ENCODE results near the gene NUPR1. TPM values are rescaled to one million over a fixed set of nuclear protein-coding genes. Genes with fewer than 3 reads are reported as not detected.
A peak's percentile ranks its signal among the peaks of the same experiment; 100 is the strongest.

NUPR1 gene
- total and polyA plus RNA-seq, 2 donors from 2014 or later: 64.7 to 125 TPM

GRCh38 chr16:28499854-28500253 lies 38.9 kb downstream of the NUPR1 start:
- no peak overlapping the region for H3K27ac ChIP-seq (ENCODE audit: low read depth in 2 of 2, low read length in 2 of 2)
- no peak for DNase-seq
- H3K9ac ChIP-seq (ENCODE audit: low read length in 3 of 3): no peak overlapping the region
- H3K9me3 ChIP-seq (ENCODE audit: control insufficient read depth in 2 of 3, insufficient read depth in 1 of 3, low read length in 3 of 3): no peaks in the 10 kb centered on the region
- no peak for FAIRE-seq
- peaks cover 0 to 2% (median 0%) of the 10 kb centered on the region in 3 donors for H3K4me1 ChIP-seq (ENCODE audit: control insufficient read depth in 2 of 3, insufficient read depth in 2 of 3, low read depth in 1 of 3, low read length in 3 of 3)
- no peaks in the 10 kb centered on the region for H3K27me3 ChIP-seq (ENCODE audit: control insufficient read depth, insufficient read depth, low read length)
- H3K36me3 ChIP-seq (ENCODE audit: control insufficient read depth in 2 of 3, insufficient read depth in 3 of 3, low read length in 3 of 3): no peaks in the 10 kb centered on the region
- no peak for TF ChIP-seq CTCF (IDR thresholded peaks at IDR 0.05; ENCODE audit: borderline replicate concordance, extremely low read depth, insufficient read depth)
- H3K4me3 ChIP-seq (ENCODE audit: low read length in 3 of 3): no peak overlapping the region
- intact Hi-C loops (cut with DNase I): loop anchor here (10.0 kb wide), 1 partner anchor 45 kb away; no protein-coding TSS in a partner anchor

DNA sequence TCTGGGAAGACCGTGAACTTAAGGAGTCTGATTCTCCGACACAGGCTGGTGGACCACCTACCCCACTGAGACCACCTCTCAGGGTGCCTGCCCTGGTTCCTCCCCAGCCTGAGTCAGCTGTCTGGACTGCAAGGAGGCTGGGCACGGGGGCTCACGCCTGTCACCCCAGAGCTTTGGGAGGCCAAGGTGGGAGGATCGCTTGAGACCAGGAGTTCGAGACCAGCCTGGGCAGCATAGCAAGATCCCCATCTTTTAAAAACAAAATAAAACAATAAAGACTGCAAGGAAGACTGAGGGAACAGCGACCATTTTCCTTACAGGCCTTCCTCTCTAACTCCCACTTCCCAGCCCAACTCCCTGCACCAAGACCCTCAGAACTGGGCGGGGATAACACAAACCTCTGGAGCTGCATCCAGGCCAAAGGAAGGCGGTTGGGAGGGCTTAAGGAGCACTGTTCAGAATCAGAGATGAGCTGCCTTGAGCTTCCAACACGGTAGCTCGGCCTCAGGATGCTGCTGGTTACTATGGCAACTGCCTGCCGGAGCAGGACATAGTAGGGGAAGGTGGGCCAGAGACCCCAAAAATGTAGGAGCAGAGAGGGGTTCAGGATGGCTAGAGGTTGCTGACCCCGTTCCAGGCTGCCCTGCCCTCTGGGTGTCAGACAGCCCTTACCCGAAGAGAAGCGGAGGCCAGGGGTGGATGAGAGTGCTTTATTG lies 40.0 kb downstream of the NUPR1 start:
- Histone ChIP-seq H3K9ac (ENCODE audit: low read length in 3 of 3) (no peak overlapping the region), H3K36me3 (ENCODE audit: control insufficient read depth in 2 of 3, insufficient read depth in 3 of 3, low read length in 3 of 3) (no peaks in the 10 kb centered on the region), H3K4me1 (ENCODE audit: control insufficient read depth in 2 of 3, insufficient read depth in 2 of 3, low read depth in 1 of 3, low read length in 3 of 3) (no peaks in the 10 kb centered on the region), H3K9me3 (ENCODE audit: control insufficient read depth in 2 of 3, insufficient read depth in 1 of 3, low read length in 3 of 3) (no peaks in the 10 kb centered on the region), H3K4me3 (ENCODE audit: low read length in 3 of 3) (no peak overlapping the region), H3K27ac (ENCODE audit: low read depth in 2 of 2, low read length in 2 of 2) (no peak overlapping the region), H3K27me3 (ENCODE audit: control insufficient read depth, insufficient read depth, low read length) (no peaks in the 10 kb centered on the region)
- intact Hi-C loops (cut with DNase I): loop anchor here (10.0 kb wide), 1 partner anchor 46 kb away; no protein-coding TSS in a partner anchor
- DNase-seq (no peak), FAIRE-seq (no peak)
- TF ChIP-seq CTCF (IDR thresholded peaks at IDR 0.05; ENCODE audit: borderline replicate concordance, extremely low read depth, insufficient read depth): no peak

DNA sequence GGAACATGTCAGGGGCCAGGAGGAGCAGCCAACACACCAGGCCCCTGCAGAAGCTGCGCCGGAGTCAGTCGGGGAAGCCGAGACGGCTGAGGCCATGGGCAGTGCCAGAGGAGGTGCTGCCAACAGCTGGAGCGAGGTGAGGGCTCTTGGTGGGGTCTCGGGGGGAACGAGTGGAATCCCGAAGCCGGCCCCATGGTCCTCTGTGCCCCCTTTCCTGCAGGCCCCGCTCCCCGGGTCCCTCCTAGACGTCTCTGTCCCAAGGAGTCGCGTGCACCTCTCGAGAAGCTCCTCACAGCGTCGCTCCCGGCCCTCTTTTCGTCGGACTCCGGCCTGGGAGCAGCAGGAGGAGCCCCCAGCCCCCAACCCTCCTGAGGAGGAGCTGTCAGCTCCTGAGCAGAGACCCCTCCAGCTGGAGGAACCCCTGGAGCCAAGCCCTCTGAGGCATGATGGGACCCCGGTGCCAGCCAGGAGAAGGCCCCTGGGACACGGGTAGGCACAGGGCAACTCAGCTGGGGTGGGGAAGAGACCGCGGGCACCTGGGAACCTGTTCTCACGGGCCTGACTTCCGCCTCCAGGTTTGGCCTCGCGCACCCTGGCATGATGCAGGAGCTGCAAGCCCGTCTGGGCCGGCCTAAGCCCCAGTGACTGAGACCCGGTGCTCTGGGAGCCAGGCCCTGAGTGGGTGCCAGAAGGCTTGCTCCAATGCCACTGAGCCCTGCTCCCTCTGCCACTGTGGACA lies 40.7 kb downstream of the NUPR1 start:
- no peak overlapping the region for H3K27ac ChIP-seq (ENCODE audit: low read depth in 2 of 2, low read length in 2 of 2)
- peak in 1 of 5 donors; percentile 31 for DNase-seq
- H3K4me3 ChIP-seq (ENCODE audit: low read length in 3 of 3): no peak overlapping the region
- H3K9me3 ChIP-seq (ENCODE audit: control insufficient read depth in 2 of 3, insufficient read depth in 1 of 3, low read length in 3 of 3): no peaks in the 10 kb centered on the region
- TF ChIP-seq CTCF (IDR thresholded peaks at IDR 0.05; ENCODE audit: borderline replicate concordance, extremely low read depth, insufficient read depth): no peak
- no peaks in the 10 kb centered on the region for H3K27me3 ChIP-seq (ENCODE audit: control insufficient read depth, insufficient read depth, low read length)
- no peaks in the 10 kb centered on the region for H3K4me1 ChIP-seq (ENCODE audit: control insufficient read depth in 2 of 3, insufficient read depth in 2 of 3, low read depth in 1 of 3, low read length in 3 of 3)
- H3K36me3 ChIP-seq (ENCODE audit: control insufficient read depth in 2 of 3, insufficient read depth in 3 of 3, low read length in 3 of 3): no peaks in the 10 kb centered on the region
- no peak overlapping the region for H3K9ac ChIP-seq (ENCODE audit: low read length in 3 of 3)
- intact Hi-C loops (cut with DNase I): loop anchor here (10.0 kb wide), 1 partner anchor 47 kb away; no protein-coding TSS in a partner anchor
- no peak for FAIRE-seq
